Measurements from ENCODE around the gene MAN2B1. TPM values are rescaled to one million over a fixed set of nuclear protein-coding genes. Genes with fewer than 3 reads are reported as not detected.
A peak's percentile ranks its signal among the peaks of the same experiment; 100 is the strongest.
"Not testable (repeated sequence)": the region's sequence is repeated elsewhere in the genome, so short reads cannot be mapped to it uniquely, and the experiment has no call there.

MAN2B1 gene
- total RNA-seq (100 to 1,000 TPM in 1 of 2 experiments, 10 to 100 TPM in 1; 95.9 to 109 TPM), total RNA-seq (24.1 to 89.8 (median 58.0) reads per million in 172 experiments)
- polyA plus RNA-seq (2013, experiment 1 of 2) = 99.0 TPM
- 99.0 TPM for polyA plus RNA-seq (2013, experiment 2 of 2)

DNA sequence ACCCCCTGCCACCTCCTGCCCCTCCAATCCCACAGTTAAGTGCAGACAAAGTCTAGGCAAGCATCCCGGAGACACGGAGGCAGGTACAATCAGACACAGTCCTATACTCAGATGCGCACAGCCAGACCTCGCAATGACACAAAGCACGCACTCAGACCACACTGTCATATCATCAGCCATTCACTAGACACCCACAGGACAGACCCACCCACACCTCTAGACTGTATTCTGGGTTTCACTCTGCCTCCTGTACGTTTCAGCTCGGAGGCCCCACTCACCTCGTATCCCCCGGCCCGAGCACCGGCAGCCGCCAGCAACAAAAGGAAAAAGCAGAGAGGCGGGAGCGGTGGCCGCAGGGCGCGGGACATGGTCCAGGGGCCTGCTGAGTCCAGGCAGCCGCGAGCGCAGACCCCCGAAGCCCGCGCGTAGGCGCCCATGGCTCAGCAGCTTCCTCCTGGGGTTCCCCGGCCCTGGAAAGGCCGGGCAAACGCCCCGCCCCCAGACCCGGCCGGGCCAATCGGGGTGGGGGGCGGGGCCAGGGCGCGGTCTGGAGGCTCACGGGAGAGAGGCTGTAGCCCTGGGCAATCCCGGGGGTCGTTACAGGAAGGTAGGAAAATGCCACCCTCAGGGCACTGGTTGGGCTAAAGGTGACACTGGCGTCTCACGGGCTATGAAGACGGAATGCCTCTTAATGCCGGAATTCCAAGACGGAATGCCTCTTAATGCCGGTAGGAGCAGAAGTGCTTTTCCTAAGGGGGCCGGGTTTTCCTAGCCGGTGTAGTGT lies at the start of gene MAN2B1, which contains the start of gene WDR83:
TSS of gene MAN2B1 (minus strand) at position 478 of the 784 bp plus-strand sequence. CDS start at position 437, 41 bp downstream.
TSS of gene WDR83 (plus strand) at position 543 of the 784 bp plus-strand sequence. CDS start 2,984 bp downstream, outside the sequence.
- H3K27ac Mint-ChIP-seq = peak within 1 kb of the TSS; percentile 98
- peak within 1 kb of the TSS; percentile 94 for H3K4me3 ChIP-seq (ENCODE audit: low read length)
- no peaks in the 10 kb centered on the region for H3K27me3 ChIP-seq (ENCODE audit: control insufficient read depth in 1 of 2, insufficient read depth in 2 of 2, low read length in 2 of 2)
- ChIA-PET POLR2A (interaction anchor here (0.5 to 2.9 kb wide), 8 partner anchors 15 to 125 kb away, joined by 3 to 13 read pairs (median 5); partner anchors contain the start of genes DHPS, JUNB, TRIR and ZNF490), CTCF (interaction anchor here (0.6 to 1.7 kb wide), 4 partner anchors 27 to 299 kb away, joined by 3 to 14 read pairs (median 4); no protein-coding TSS in a partner anchor)
- peak; percentile 69 for ATAC-seq (ENCODE audit: poor library complexity)
- H3K4me3 Mint-ChIP-seq = peak within 1 kb of the TSS; percentile 92
- intact Hi-C loops (cut with DNase I, micrococcal nuclease) = loop anchor here (2.0 to 5.0 kb wide), 5 partner anchors 34 to 744 kb away; partner anchors contain the start of genes JUNB (in 1 of the 2), ZNF490 (in 1 of the 2) and ZNF791 (in 1 of the 2)
- H3K4me1 ChIP-seq (ENCODE audit: insufficient read depth, low read length) = peaks cover 66% of the 10 kb centered on the region
- no peaks in the 10 kb centered on the region for H3K9me3 Mint-ChIP-seq
- peaks cover 48% of the 10 kb centered on the region for H3K36me3 Mint-ChIP-seq (ENCODE audit: low read depth)
- DNase-seq = peak; percentile 49 to 92 (median 71)
- no peaks in the 10 kb centered on the region for H3K9me3 ChIP-seq (ENCODE audit: control insufficient read depth in 1 of 2, insufficient read depth in 1 of 2, low read length in 2 of 2)
- H3K27me3 Mint-ChIP-seq = no peaks in the 10 kb centered on the region
- peak within 1 kb of the TSS; percentile 82 to 85 for H3K27ac ChIP-seq (ENCODE audit: low read depth in 1 of 2, low read length in 2 of 2)
- peaks cover 48% of the 10 kb centered on the region for H3K4me1 Mint-ChIP-seq (ENCODE audit: low read depth)
- peaks cover 33% of the 10 kb centered on the region for H3K36me3 ChIP-seq (ENCODE audit: insufficient read depth, low read length)
- TF ChIP-seq, protein P1, sequence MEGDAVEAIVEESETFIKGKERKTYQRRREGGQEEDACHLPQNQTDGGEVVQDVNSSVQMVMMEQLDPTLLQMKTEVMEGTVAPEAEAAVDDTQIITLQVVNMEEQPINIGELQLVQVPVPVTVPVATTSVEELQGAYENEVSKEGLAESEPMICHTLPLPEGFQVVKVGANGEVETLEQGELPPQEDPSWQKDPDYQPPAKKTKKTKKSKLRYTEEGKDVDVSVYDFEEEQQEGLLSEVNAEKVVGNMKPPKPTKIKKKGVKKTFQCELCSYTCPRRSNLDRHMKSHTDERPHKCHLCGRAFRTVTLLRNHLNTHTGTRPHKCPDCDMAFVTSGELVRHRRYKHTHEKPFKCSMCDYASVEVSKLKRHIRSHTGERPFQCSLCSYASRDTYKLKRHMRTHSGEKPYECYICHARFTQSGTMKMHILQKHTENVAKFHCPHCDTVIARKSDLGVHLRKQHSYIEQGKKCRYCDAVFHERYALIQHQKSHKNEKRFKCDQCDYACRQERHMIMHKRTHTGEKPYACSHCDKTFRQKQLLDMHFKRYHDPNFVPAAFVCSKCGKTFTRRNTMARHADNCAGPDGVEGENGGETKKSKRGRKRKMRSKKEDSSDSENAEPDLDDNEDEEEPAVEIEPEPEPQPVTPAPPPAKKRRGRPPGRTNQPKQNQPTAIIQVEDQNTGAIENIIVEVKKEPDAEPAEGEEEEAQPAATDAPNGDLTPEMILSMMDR (IDR thresholded peaks at IDR 0.05) = no peak

DNA sequence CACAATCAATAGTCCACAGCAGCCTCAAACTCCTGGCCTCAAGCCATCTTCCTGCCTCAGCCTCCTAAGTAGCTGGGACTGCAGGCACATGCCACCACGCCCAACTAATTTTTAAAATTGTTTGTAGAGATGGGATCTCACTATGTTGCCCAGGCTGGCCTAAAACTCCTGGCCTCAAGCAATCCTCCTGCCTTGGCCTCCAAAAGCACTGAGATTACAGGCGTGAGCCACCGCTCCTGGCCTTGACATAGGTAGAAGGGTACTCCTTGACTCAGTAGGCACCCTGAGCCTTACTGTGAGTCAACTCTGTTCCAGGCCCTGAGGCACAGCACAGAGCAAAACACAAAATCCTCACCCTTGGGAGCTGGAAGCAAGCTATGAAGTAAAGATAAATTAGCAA lies 49.4 kb upstream of the MAN2B1 start:
- no peak overlapping the region for H3K4me3 Mint-ChIP-seq
- no peak for ATAC-seq (ENCODE audit: poor library complexity)
- Histone ChIP-seq H3K27me3 (ENCODE audit: control insufficient read depth in 1 of 2, insufficient read depth in 2 of 2, low read length in 2 of 2) (no peaks in the 10 kb centered on the region), H3K4me3 (ENCODE audit: low read length) (no peak overlapping the region), H3K27ac (ENCODE audit: low read depth in 1 of 2, low read length in 2 of 2) (no peak overlapping the region), H3K4me1 (ENCODE audit: insufficient read depth, low read length) (peaks cover 9% of the 10 kb centered on the region), H3K36me3 (ENCODE audit: insufficient read depth, low read length) (peaks cover 57% of the 10 kb centered on the region), H3K9me3 (ENCODE audit: control insufficient read depth in 1 of 2, insufficient read depth in 1 of 2, low read length in 2 of 2) (no peaks in the 10 kb centered on the region)
- H3K27ac Mint-ChIP-seq = no peak overlapping the region
- H3K36me3 Mint-ChIP-seq (ENCODE audit: low read depth) = peaks cover 47% of the 10 kb centered on the region
- TF ChIP-seq, protein P1 (IDR thresholded peaks at IDR 0.05) = no peak
- intact Hi-C loops (cut with DNase I, micrococcal nuclease) = loop anchor here (2.0 kb wide), 3 partner anchors 43 to 131 kb away; no protein-coding TSS in a partner anchor
- no peaks in the 10 kb centered on the region for H3K27me3 Mint-ChIP-seq
- H3K9me3 Mint-ChIP-seq = no peaks in the 10 kb centered on the region
- ChIA-PET CTCF (interaction anchor here (0.9 to 3.2 kb wide), 4 partner anchors 40 to 50 kb away, joined by 3 to 20 read pairs (median 6); no protein-coding TSS in a partner anchor), POLR2A (interaction anchor here (0.7 kb wide), 1 partner anchor 19 kb away, joined by 4 read pairs; the partner anchor contains the start of gene TRIR)
- peaks cover 18% of the 10 kb centered on the region for H3K4me1 Mint-ChIP-seq (ENCODE audit: low read depth)
- DNase-seq = no peak

DNA sequence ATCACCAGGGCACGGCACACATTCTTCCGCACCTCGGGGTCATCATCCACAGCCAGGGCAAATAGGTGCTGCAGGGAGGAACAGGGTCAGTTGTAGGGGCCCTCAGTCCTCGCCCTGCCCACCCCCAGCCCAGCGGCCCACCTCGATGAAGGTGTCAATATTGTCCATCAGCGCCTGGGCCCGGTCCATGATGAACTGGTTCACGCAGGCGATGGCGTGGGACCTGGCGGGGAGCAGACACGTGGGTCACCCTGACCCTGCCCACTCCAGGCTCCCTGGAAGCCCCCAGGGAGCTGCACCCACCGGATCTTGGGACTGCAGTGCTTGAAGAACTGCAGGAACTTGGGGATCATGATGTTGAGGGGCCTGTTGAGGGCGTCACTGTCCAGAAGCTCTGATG lies 48.6 kb upstream of the MAN2B1 start:
- Histone ChIP-seq H3K4me3 (ENCODE audit: low read length) (no peak overlapping the region), H3K9me3 (ENCODE audit: control insufficient read depth in 1 of 2, insufficient read depth in 1 of 2, low read length in 2 of 2) (no peaks in the 10 kb centered on the region), H3K27ac (ENCODE audit: low read depth in 1 of 2, low read length in 2 of 2) (no peak overlapping the region), H3K4me1 (ENCODE audit: insufficient read depth, low read length) (peaks cover 1% of the 10 kb centered on the region), H3K36me3 (ENCODE audit: insufficient read depth, low read length) (peaks cover 64% of the 10 kb centered on the region), H3K27me3 (ENCODE audit: control insufficient read depth in 1 of 2, insufficient read depth in 2 of 2, low read length in 2 of 2) (no peaks in the 10 kb centered on the region)
- intact Hi-C loops (cut with DNase I, micrococcal nuclease) = no loop called here
- Mint-ChIP-seq H3K9me3 (no peaks in the 10 kb centered on the region), H3K27me3 (no peaks in the 10 kb centered on the region), H3K4me3 (no peak overlapping the region), H3K36me3 (ENCODE audit: low read depth) (peaks cover 55% of the 10 kb centered on the region), H3K27ac (no peak overlapping the region), H3K4me1 (ENCODE audit: low read depth) (peaks cover 12% of the 10 kb centered on the region)
- ATAC-seq (ENCODE audit: poor library complexity) = no peak
- ChIA-PET CTCF (interaction anchor here (1.7 to 3.2 kb wide), 2 partner anchors 43 to 46 kb away, joined by 7 to 20 read pairs; no protein-coding TSS in a partner anchor), POLR2A (no interaction called here)
- peak in 1 of 14 experiments; percentile 21 for DNase-seq
- TF ChIP-seq, protein P1 (IDR thresholded peaks at IDR 0.05) = no peak

DNA sequence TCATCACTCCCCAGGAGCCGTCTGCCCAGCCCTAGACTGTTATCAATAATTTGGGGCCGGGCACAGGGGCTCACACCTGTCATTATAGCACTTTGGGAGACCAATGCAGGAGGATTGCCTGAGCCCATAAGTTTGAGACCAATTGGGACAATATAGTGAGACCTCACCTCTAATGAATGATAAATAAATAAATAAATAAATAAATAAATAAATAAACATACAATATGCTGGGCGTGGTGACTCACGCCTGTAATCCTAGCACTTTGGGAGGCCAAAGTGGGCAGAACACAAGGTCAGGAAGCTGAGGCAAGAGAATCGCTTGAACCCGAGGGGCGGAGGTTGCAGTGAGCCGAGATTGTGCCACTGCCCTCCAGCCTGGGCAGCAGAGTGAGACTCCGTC lies 46.8 kb upstream of the MAN2B1 start:
- H3K9me3 Mint-ChIP-seq; H3K27ac Mint-ChIP-seq; H3K4me3 ChIP-seq (ENCODE audit: low read length); POLR2A ChIA-PET; H3K9me3 ChIP-seq (ENCODE audit: control insufficient read depth in 1 of 2, insufficient read depth in 1 of 2, low read length in 2 of 2); ATAC-seq (ENCODE audit: poor library complexity); CTCF ChIA-PET; H3K27ac ChIP-seq (ENCODE audit: low read depth in 1 of 2, low read length in 2 of 2); DNase-seq; intact Hi-C loops (cut with DNase I, micrococcal nuclease); H3K27me3 Mint-ChIP-seq; H3K4me1 ChIP-seq (ENCODE audit: insufficient read depth, low read length); H3K4me3 Mint-ChIP-seq; H3K27me3 ChIP-seq (ENCODE audit: control insufficient read depth in 1 of 2, insufficient read depth in 2 of 2, low read length in 2 of 2); H3K4me1 Mint-ChIP-seq (ENCODE audit: low read depth): not testable (repeated sequence)
- peaks cover 61% of the 10 kb centered on the region for H3K36me3 ChIP-seq (ENCODE audit: insufficient read depth, low read length)
- H3K36me3 Mint-ChIP-seq (ENCODE audit: low read depth) = peaks cover 54% of the 10 kb centered on the region

All from CD4-positive, alpha-beta T cell (primary cell).